SK-N-SH treated with all-trans-retinoic acid at 6 μM for 48 hours (cell line): ENCODE results near the gene CCDC88B.

Source experiments
- ATAC-seq: fragments of 200-7000 bp; cut with Tn5 transposase; 3 replicates; pipeline ENCODE4 v1.9.1; 2020; ENCODE audit warnings: mild to moderate bottlenecking, moderate library complexity
- ARNTL ChIP-seq: fragments of 450-650 bp; formaldehyde crosslinking; IDR thresholded peaks from 2 replicates; pipeline ENCODE4 v1.5.0; 2020; ENCODE audit warnings: low read depth, mild to moderate bottlenecking, moderate library complexity, borderline replicate concordance
- BACH2 ChIP-seq: fragments of 250-450 bp; sonication (Bioruptor Pico); IDR thresholded peaks from 2 replicates; pipeline ENCODE4 v1.9.0; 2021; ENCODE audit warnings: mild to moderate bottlenecking, borderline replicate concordance
- ISL1 ChIP-seq: fragments of 250-450 bp; sonication (Bioruptor Pico); IDR thresholded peaks from 2 replicates; pipeline ENCODE4 v2.1.2; 2022; ENCODE audit warnings: mild to moderate bottlenecking, moderate library complexity
- OSR1 ChIP-seq: fragments of 250-450 bp; sonication (Bioruptor Pico); IDR thresholded peaks from 2 replicates; pipeline ENCODE4 v1.8.0; 2022; ENCODE audit warnings: moderate library complexity, mild to moderate bottlenecking, inconsistent platforms
- PPARA ChIP-seq: fragments of 250-450 bp; sonication (Bioruptor Pico); IDR thresholded peaks from 2 replicates; pipeline ENCODE4 v1.5.0; 2020; ENCODE audit warnings: mild to moderate bottlenecking, borderline replicate concordance
- RARB ChIP-seq: fragments of 250-450 bp; sonication (Bioruptor Pico); IDR thresholded peaks from 2 replicates; pipeline ENCODE4 v1.8.0; 2021; ENCODE audit warnings: mild to moderate bottlenecking, moderate library complexity
- SNAI2 ChIP-seq: fragments of 250-450 bp; sonication (Bioruptor Pico); IDR thresholded peaks from 2 replicates; pipeline ENCODE4 v1.5.0; 2020; ENCODE audit warnings: mild to moderate bottlenecking, moderate library complexity
- TCF4 ChIP-seq: fragments of 250-450 bp; sonication (Bioruptor Pico); IDR thresholded peaks from 2 replicates; pipeline ENCODE4 v1.8.0; 2021; ENCODE audit warnings: mild to moderate bottlenecking, moderate library complexity, borderline replicate concordance
- TOX ChIP-seq: fragments of 250-450 bp; sonication (Bioruptor Pico); IDR thresholded peaks from 2 replicates; pipeline ENCODE4 v1.8.0; 2021; ENCODE audit warnings: mild to moderate bottlenecking, moderate library complexity, borderline replicate concordance
- ZC3H10 ChIP-seq: fragments of 250-450 bp; sonication (Bioruptor Pico); IDR thresholded peaks from 2 replicates; pipeline ENCODE4 v1.5.1; 2021; ENCODE audit warnings: mild to moderate bottlenecking, moderate library complexity
- ZFP3 ChIP-seq: fragments of 250-450 bp; sonication (Bioruptor Pico); IDR thresholded peaks from 2 replicates; pipeline ENCODE4 v1.5.0; 2020; ENCODE audit warnings: mild to moderate bottlenecking, moderate library complexity
- ZFP30 ChIP-seq: fragments of 450-650 bp; formaldehyde crosslinking; IDR thresholded peaks from 2 replicates; pipeline ENCODE4 v1.5.0; 2022; ENCODE audit warnings: mild to moderate bottlenecking, moderate library complexity
- ZNF565 ChIP-seq: fragments of 450-650 bp; formaldehyde crosslinking; conservative IDR thresholded peaks from 2 replicates; pipeline ENCODE4 v1.5.0; 2020; ENCODE audit warnings: low read depth, mild to moderate bottlenecking, moderate library complexity
- ZNF70 ChIP-seq: fragments of 450-650 bp; formaldehyde crosslinking; IDR thresholded peaks from 2 replicates; pipeline ENCODE4 v1.5.0; 2020; ENCODE audit warnings: mild to moderate bottlenecking, moderate library complexity
- ZNF8 ChIP-seq: fragments of 450-650 bp; formaldehyde crosslinking; IDR thresholded peaks from 2 replicates; pipeline ENCODE4 v1.5.0; 2020; ENCODE audit warnings: mild to moderate bottlenecking, moderate library complexity
- TF ChIP-seq, protein P1 (sequence below): fragments of 250-450 bp; sonication (Bioruptor Pico); IDR thresholded peaks from 2 replicates; pipeline ENCODE4 v1.8.0; 2020; ENCODE audit warnings: mild to moderate bottlenecking, moderate library complexity, borderline replicate concordance
- TF ChIP-seq, protein P2 (sequence below): fragments of 250-450 bp; sonication (Bioruptor Pico); IDR thresholded peaks from 2 replicates; pipeline ENCODE4 v1.8.0; 2021; ENCODE audit warnings: low read depth, mild to moderate bottlenecking, moderate library complexity, borderline replicate concordance
- TF ChIP-seq, protein P3 (sequence below): fragments of 250-450 bp; sonication (Bioruptor Pico); IDR thresholded peaks from 2 replicates; pipeline ENCODE4 v1.5.1; 2021; ENCODE audit warnings: mild to moderate bottlenecking, moderate library complexity
- TF ChIP-seq, protein P4 (sequence below): fragments of 250-450 bp; sonication (Bioruptor Pico); IDR thresholded peaks from 2 replicates; pipeline ENCODE4 v1.5.0; 2020; ENCODE audit warnings: mild to moderate bottlenecking, moderate library complexity
- TF ChIP-seq, protein P5 (sequence below): fragments of 250-450 bp; sonication (Bioruptor Pico); IDR thresholded peaks from 2 replicates; pipeline ENCODE4 v1.5.1; 2020; ENCODE audit warnings: low read depth, mild to moderate bottlenecking, moderate library complexity

CCDC88B gene

GRCh38 chr11:64298966-64299846, 40.8 kb upstream of the CCDC88B start:
- no peak for ATAC-seq
- TF ChIP-seq OSR1 (no peak), ISL1 (CRISPR knock-in tag) (no peak), ZFP30 (CRISPR knock-in tag) (no peak), TCF4 (CRISPR knock-in tag) (no peak), ZC3H10 (CRISPR knock-in tag) (no peak), BACH2 (no peak), ZFP3 (no peak), ZNF565 (CRISPR knock-in tag) (no peak), SNAI2 (CRISPR knock-in tag) (no peak), RARB (CRISPR knock-in tag) (no peak), TOX (no peak)
- TF ChIP-seq, protein P1, sequence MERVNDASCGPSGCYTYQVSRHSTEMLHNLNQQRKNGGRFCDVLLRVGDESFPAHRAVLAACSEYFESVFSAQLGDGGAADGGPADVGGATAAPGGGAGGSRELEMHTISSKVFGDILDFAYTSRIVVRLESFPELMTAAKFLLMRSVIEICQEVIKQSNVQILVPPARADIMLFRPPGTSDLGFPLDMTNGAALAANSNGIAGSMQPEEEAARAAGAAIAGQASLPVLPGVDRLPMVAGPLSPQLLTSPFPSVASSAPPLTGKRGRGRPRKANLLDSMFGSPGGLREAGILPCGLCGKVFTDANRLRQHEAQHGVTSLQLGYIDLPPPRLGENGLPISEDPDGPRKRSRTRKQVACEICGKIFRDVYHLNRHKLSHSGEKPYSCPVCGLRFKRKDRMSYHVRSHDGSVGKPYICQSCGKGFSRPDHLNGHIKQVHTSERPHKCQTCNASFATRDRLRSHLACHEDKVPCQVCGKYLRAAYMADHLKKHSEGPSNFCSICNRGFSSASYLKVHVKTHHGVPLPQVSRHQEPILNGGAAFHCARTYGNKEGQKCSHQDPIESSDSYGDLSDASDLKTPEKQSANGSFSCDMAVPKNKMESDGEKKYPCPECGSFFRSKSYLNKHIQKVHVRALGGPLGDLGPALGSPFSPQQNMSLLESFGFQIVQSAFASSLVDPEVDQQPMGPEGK (CRISPR knock-in tag), result no peak
- TF ChIP-seq, protein P2, sequence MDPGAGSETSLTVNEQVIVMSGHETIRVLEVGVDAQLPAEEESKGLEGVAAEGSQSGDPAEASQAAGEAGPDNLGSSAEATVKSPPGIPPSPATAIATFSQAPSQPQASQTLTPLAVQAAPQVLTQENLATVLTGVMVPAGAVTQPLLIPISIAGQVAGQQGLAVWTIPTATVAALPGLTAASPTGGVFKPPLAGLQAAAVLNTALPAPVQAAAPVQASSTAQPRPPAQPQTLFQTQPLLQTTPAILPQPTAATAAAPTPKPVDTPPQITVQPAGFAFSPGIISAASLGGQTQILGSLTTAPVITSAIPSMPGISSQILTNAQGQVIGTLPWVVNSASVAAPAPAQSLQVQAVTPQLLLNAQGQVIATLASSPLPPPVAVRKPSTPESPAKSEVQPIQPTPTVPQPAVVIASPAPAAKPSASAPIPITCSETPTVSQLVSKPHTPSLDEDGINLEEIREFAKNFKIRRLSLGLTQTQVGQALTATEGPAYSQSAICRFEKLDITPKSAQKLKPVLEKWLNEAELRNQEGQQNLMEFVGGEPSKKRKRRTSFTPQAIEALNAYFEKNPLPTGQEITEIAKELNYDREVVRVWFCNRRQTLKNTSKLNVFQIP, result no peak
- TF ChIP-seq, protein P3, sequence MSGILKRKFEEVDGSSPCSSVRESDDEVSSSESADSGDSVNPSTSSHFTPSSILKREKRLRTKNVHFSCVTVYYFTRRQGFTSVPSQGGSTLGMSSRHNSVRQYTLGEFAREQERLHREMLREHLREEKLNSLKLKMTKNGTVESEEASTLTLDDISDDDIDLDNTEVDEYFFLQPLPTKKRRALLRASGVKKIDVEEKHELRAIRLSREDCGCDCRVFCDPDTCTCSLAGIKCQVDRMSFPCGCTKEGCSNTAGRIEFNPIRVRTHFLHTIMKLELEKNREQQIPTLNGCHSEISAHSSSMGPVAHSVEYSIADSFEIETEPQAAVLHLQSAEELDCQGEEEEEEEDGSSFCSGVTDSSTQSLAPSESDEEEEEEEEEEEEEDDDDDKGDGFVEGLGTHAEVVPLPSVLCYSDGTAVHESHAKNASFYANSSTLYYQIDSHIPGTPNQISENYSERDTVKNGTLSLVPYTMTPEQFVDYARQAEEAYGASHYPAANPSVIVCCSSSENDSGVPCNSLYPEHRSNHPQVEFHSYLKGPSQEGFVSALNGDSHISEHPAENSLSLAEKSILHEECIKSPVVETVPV (CRISPR knock-in tag), result no peak
- TF ChIP-seq, protein P4, sequence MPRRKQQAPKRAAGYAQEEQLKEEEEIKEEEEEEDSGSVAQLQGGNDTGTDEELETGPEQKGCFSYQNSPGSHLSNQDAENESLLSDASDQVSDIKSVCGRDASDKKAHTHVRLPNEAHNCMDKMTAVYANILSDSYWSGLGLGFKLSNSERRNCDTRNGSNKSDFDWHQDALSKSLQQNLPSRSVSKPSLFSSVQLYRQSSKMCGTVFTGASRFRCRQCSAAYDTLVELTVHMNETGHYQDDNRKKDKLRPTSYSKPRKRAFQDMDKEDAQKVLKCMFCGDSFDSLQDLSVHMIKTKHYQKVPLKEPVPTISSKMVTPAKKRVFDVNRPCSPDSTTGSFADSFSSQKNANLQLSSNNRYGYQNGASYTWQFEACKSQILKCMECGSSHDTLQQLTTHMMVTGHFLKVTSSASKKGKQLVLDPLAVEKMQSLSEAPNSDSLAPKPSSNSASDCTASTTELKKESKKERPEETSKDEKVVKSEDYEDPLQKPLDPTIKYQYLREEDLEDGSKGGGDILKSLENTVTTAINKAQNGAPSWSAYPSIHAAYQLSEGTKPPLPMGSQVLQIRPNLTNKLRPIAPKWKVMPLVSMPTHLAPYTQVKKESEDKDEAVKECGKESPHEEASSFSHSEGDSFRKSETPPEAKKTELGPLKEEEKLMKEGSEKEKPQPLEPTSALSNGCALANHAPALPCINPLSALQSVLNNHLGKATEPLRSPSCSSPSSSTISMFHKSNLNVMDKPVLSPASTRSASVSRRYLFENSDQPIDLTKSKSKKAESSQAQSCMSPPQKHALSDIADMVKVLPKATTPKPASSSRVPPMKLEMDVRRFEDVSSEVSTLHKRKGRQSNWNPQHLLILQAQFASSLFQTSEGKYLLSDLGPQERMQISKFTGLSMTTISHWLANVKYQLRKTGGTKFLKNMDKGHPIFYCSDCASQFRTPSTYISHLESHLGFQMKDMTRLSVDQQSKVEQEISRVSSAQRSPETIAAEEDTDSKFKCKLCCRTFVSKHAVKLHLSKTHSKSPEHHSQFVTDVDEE (CRISPR knock-in tag), result no peak

- no peak for ATAC-seq
- TF ChIP-seq ZNF8 (CRISPR knock-in tag) (no peak), TCF4 (CRISPR knock-in tag) (no peak), SNAI2 (CRISPR knock-in tag) (no peak), RARB (CRISPR knock-in tag) (no peak), ISL1 (CRISPR knock-in tag) (no peak), TOX (no peak), BACH2 (no peak), ZNF565 (CRISPR knock-in tag) (no peak), PPARA (no peak), ARNTL (no peak), ZNF70 (CRISPR knock-in tag) (no peak)
- TF ChIP-seq, protein P2, result no peak
- TF ChIP-seq, protein P4 (CRISPR knock-in tag), result no peak
- TF ChIP-seq, protein P5, sequence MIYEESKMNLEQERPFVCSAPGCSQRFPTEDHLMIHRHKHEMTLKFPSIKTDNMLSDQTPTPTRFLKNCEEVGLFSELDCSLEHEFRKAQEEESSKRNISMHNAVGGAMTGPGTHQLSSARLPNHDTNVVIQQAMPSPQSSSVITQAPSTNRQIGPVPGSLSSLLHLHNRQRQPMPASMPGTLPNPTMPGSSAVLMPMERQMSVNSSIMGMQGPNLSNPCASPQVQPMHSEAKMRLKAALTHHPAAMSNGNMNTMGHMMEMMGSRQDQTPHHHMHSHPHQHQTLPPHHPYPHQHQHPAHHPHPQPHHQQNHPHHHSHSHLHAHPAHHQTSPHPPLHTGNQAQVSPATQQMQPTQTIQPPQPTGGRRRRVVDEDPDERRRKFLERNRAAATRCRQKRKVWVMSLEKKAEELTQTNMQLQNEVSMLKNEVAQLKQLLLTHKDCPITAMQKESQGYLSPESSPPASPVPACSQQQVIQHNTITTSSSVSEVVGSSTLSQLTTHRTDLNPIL, result no peak
- TF ChIP-seq, protein P1 (CRISPR knock-in tag), result no peak
Observed at GRCh38 chr11:64299847-64300648, 40.0 kb upstream of the CCDC88B start, which contains the start of gene CATSPERZ. Gene CATSPERZ, plus strand, starts transcription at chr11:64300358. Its CDS starts 53 bp downstream, at chr11:64300411.
